Natural killer cell (primary cell): ENCODE measurements around the gene SPNS2. TPM values are rescaled to one million over a fixed set of nuclear protein-coding genes. Genes with fewer than 3 reads are reported as not detected.

Experiments
- ATAC-seq, 3 donors: fragments of 150-1000 bp in 2 of 3; fragments of 200-7000 bp in 1 of 3; cut with Tn5 transposase; 1 replicate in 1 of 3; 2 replicates in 2 of 3; pipeline ENCODE4 v1.10.0; 2021; ENCODE audit warnings: mild to moderate bottlenecking in 2 of 3, moderate library complexity in 2 of 3
- DNase-seq, 2 donors: peaks; one replicate each; pipeline versions ENCODE4 v3.0.0 to v3.0.0-alpha.2; 2013 to 2021; ENCODE audit warnings: mixed read lengths in 1 of 2
- H3K27ac ChIP-seq: one replicate; pipeline ENCODE4 v1.5.1; 2013; ENCODE audit warnings: mild to moderate bottlenecking, low read length
- H3K27me3 ChIP-seq: one replicate; pipeline ENCODE4 v1.6.1; 2013; ENCODE audit warnings: low read length; ENCODE audit not compliant: control insufficient read depth, insufficient read depth
- H3K36me3 ChIP-seq: one replicate; pipeline ENCODE4 v1.6.1; 2013; ENCODE audit warnings: low read length; ENCODE audit not compliant: control insufficient read depth, insufficient read depth
- H3K4me1 ChIP-seq: one replicate; pipeline ENCODE4 v1.6.1; 2013; ENCODE audit warnings: low read length; ENCODE audit not compliant: control insufficient read depth, insufficient read depth
- H3K4me3 ChIP-seq: one replicate; pipeline ENCODE4 v1.5.1; 2013; ENCODE audit warnings: low read length
- H3K9me3 ChIP-seq: one replicate; pipeline ENCODE4 v1.6.1; 2013; ENCODE audit warnings: low read length; ENCODE audit not compliant: control insufficient read depth, insufficient read depth
- H3K27ac Mint-ChIP-seq, 2 donors: one replicate each; pipeline ENCODE4 v1.8.0; 2022; ENCODE audit warnings: mild to moderate bottlenecking in 2 of 2, mixed read lengths in 2 of 2, moderate library complexity in 1 of 2
- H3K27me3 Mint-ChIP-seq, 2 donors: one replicate each; pipeline ENCODE4 v1.8.0; 2022; ENCODE audit warnings: low read depth in 2 of 2, mixed read lengths in 2 of 2
- H3K36me3 Mint-ChIP-seq: one replicate; pipeline ENCODE4 v1.8.0; 2022; ENCODE audit warnings: mixed read lengths
- H3K4me1 Mint-ChIP-seq, 2 donors: one replicate each; pipeline ENCODE4 v1.8.0; 2022; ENCODE audit warnings: mixed read lengths in 2 of 2
- H3K4me3 Mint-ChIP-seq: one replicate; pipeline ENCODE4 v1.8.0; 2022; ENCODE audit warnings: mild to moderate bottlenecking, moderate library complexity, mixed read lengths
- H3K9me3 Mint-ChIP-seq, 2 donors: one replicate each; pipeline ENCODE4 v1.8.0; 2022; ENCODE audit warnings: mixed read lengths in 2 of 2
- WGBS: methylation state at CpG from one replicate; pipeline ENCODE4 v1.1.7; 2013; ENCODE audit warnings: missing lambda C conversion rate; ENCODE audit not compliant: insufficient coverage; 5-methylcytosine and 5-hydroxymethylcytosine counted together
- intact Hi-C: fragments of 100-400 bp; cut with micrococcal nuclease; formaldehyde crosslinking; loops from one replicate; pipeline ENCODE4 v1.14.2; 2022
- total RNA-seq, 4 donors: library from RNA; stranded (reverse); fragments of 120-200 nt in 1 of 4; gene quantifications; one replicate each; pipeline versions ENCODE4 v1.2.3 to v1.2.4, GENCODE V29; 2013 to 2022
- TF ChIP-seq, protein P1 (sequence below): fragments of 200-600 bp; IDR thresholded peaks from one replicate; pipeline ENCODE4 v1.8.0; 2022; ENCODE audit warnings: antibody characterized with exemption

The SPNS2 gene
- total RNA-seq, 3 donors from 2014 or later (not counting 1 experiment from before 2014, with no cell fraction given) = 0.28 to 0.93 (median 0.43) TPM

DNA sequence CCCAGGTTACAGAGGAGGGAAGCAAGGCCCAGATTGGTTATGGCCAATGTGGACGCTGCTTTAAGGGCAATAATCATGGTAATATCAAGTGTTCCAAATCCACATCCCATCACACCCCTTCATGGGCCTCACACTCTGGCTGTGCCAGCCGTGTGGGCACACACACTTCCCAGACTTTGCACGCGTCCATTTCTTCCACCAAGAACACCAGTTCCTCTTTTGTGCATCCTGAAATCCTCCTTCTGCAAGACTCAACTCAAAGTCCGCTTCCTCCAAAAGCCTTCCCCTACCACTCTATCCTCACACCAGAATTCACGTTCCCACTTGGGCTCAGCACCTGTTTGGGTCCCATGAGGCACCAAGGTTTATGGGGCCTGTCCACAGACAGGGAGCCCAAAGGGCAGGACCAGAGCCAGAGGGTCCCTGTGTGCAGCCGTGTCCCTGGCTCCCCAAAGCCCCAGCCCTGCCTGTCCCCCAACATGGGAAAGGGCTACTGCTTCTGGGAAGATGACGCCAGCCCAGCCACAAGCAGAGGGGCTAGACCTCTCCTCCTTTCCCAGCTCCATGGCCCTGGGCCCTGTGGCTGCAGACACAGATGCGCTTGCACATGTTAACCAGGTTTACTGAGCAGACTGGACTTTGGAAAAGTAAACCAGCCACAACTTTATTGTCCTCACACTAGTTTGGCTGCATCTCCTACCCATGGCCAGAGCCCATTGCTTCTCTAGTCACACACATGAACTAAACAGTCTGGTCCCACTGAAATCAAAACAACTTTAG lies 44.7 kb upstream of the SPNS2 start:
- WGBS = 84% methylated on average over 9 of the region's 9 CpGs
- Mint-ChIP-seq H3K4me3 (no peak overlapping the region), H3K4me1 (no peaks in the 10 kb centered on the region), H3K36me3 (no peaks in the 10 kb centered on the region), H3K9me3 (no peaks in the 10 kb centered on the region), H3K27ac (no peak overlapping the region), H3K27me3 (peaks cover 21 to 25% of the 10 kb centered on the region in 2 donors)
- Histone ChIP-seq H3K27ac (no peak overlapping the region), H3K4me3 (no peak overlapping the region), H3K27me3 (no peaks in the 10 kb centered on the region), H3K9me3 (no peaks in the 10 kb centered on the region), H3K4me1 (no peaks in the 10 kb centered on the region), H3K36me3 (no peaks in the 10 kb centered on the region)
- no peak for DNase-seq
- TF ChIP-seq, protein P1, sequence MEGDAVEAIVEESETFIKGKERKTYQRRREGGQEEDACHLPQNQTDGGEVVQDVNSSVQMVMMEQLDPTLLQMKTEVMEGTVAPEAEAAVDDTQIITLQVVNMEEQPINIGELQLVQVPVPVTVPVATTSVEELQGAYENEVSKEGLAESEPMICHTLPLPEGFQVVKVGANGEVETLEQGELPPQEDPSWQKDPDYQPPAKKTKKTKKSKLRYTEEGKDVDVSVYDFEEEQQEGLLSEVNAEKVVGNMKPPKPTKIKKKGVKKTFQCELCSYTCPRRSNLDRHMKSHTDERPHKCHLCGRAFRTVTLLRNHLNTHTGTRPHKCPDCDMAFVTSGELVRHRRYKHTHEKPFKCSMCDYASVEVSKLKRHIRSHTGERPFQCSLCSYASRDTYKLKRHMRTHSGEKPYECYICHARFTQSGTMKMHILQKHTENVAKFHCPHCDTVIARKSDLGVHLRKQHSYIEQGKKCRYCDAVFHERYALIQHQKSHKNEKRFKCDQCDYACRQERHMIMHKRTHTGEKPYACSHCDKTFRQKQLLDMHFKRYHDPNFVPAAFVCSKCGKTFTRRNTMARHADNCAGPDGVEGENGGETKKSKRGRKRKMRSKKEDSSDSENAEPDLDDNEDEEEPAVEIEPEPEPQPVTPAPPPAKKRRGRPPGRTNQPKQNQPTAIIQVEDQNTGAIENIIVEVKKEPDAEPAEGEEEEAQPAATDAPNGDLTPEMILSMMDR = no peak
- intact Hi-C loops = no loop called here
- no peak for ATAC-seq

- no peak overlapping the region for H3K4me3 Mint-ChIP-seq
These were observed 38.0 kb upstream of the SPNS2 start for GRCh38 chr17:4460661-4461060.

GRCh38 chr17:4463818-4464476 lies 34.7 kb upstream of the SPNS2 start:
- H3K4me3 ChIP-seq = no peak overlapping the region
- Mint-ChIP-seq H3K9me3 (peaks cover 6 to 10% of the 10 kb centered on the region in 2 donors), H3K36me3 (peaks cover 17% of the 10 kb centered on the region), H3K27me3 (peaks cover 16 to 22% of the 10 kb centered on the region in 2 donors), H3K27ac (no peak overlapping the region), H3K4me1 (no peaks in the 10 kb centered on the region), H3K4me3 (no peak overlapping the region)
- WGBS = 84% methylated on average over 10 of the region's 10 CpGs
- TF ChIP-seq, protein P1 = no peak
- H3K36me3 ChIP-seq = no peaks in the 10 kb centered on the region
- H3K27me3 ChIP-seq = no peaks in the 10 kb centered on the region
- H3K9me3 ChIP-seq = no peaks in the 10 kb centered on the region
- H3K4me1 ChIP-seq = no peaks in the 10 kb centered on the region
- intact Hi-C loops = no loop called here
- no peak for ATAC-seq
- no peak for DNase-seq
- H3K27ac ChIP-seq = no peak overlapping the region

More at GRCh38 chr17:4460661-4461060, 38.0 kb upstream of the SPNS2 start:
- ATAC-seq (no peak), DNase-seq (no peak)
- Histone ChIP-seq H3K4me1 (no peaks in the 10 kb centered on the region), H3K27ac (no peak overlapping the region), H3K27me3 (no peaks in the 10 kb centered on the region), H3K9me3 (no peaks in the 10 kb centered on the region), H3K36me3 (no peaks in the 10 kb centered on the region), H3K4me3 (no peak overlapping the region)
- TF ChIP-seq, protein P1 = no peak
- 76% methylated on average over 4 of the region's 5 CpGs for WGBS
- Mint-ChIP-seq H3K27ac (no peak overlapping the region), H3K9me3 (peaks cover 6 to 10% of the 10 kb centered on the region in 2 donors), H3K4me1 (no peaks in the 10 kb centered on the region), H3K27me3 (peaks cover 19 to 22% of the 10 kb centered on the region in 2 donors), H3K36me3 (peaks cover 17% of the 10 kb centered on the region)
- intact Hi-C loops = no loop called here
